Thyroid gland (tissue), 4 donors: ENCODE data around the gene SLC15A5.

Experiments
- POLR2A ChIP-seq, 2 donors: fragments of 450-650 bp; IDR thresholded peaks; one replicate each; pipeline ENCODE4 v1.6.1; 2017; ENCODE audit warnings: antibody characterized with exemption in 2 of 2, mild to moderate bottlenecking in 2 of 2, moderate library complexity in 1 of 2
- TF ChIP-seq, protein P1 (sequence below), 6 experiments: fragments of 200-600 bp in 3 of 6; fragments of 450-650 bp in 3 of 6; sonication (generic) in 3 of 6; IDR thresholded peaks; one replicate each; pipeline ENCODE4 v1.5.1; 2016 to 2019; ENCODE audit warnings: antibody characterized with exemption in 6 of 6, mild to moderate bottlenecking in 2 of 6, inconsistent platforms in 1 of 6, moderate library complexity in 1 of 6

DNA sequence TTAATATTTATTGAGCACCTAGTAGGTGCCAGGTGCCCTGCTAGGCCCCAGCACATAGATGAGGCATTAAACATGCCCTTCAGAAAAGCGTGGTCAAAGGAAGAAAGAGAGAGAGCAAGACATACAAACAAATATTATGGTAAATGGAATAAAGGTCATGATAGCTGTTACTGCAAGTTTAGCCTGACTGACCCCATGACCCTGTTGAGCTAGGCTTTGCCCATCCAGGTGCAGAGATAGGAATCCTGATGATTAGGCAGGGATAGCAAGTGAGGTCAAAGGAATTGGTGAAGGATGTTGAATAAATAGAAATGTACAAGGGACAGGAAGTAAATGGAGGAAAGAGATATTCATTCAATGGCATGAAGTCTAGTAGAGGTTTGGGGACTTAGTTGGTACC lies 33.4 kb upstream of the SLC15A5 start:
- TF ChIP-seq, protein P1, sequence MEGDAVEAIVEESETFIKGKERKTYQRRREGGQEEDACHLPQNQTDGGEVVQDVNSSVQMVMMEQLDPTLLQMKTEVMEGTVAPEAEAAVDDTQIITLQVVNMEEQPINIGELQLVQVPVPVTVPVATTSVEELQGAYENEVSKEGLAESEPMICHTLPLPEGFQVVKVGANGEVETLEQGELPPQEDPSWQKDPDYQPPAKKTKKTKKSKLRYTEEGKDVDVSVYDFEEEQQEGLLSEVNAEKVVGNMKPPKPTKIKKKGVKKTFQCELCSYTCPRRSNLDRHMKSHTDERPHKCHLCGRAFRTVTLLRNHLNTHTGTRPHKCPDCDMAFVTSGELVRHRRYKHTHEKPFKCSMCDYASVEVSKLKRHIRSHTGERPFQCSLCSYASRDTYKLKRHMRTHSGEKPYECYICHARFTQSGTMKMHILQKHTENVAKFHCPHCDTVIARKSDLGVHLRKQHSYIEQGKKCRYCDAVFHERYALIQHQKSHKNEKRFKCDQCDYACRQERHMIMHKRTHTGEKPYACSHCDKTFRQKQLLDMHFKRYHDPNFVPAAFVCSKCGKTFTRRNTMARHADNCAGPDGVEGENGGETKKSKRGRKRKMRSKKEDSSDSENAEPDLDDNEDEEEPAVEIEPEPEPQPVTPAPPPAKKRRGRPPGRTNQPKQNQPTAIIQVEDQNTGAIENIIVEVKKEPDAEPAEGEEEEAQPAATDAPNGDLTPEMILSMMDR (IDR thresholded peaks at IDR 0.05) = no peak
- no peak for TF ChIP-seq POLR2A (IDR thresholded peaks at IDR 0.05)
